ENCODE data around the gene HK1.

DNA sequence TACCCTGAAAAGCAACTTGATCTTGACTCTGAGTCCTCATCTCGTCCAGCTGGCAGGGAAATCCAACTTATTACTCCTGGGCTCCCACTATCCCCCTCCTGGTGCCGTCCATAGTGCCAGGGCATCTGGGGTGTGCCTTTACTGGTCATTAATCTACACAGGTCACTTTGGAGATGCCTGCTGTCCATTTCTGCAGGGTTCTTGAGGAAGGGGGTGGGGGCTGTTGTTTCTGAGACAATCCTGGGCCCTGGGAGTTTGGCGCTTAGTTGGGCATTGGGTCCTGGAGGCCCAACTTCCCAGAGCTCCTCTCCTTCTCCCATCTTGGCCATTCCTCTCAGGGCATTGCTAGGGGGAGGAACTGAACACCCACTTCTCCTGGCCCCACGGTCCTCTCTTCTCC, 144.4 kb downstream of the HK1 start:
- TF ChIP-seq, protein P1, sequence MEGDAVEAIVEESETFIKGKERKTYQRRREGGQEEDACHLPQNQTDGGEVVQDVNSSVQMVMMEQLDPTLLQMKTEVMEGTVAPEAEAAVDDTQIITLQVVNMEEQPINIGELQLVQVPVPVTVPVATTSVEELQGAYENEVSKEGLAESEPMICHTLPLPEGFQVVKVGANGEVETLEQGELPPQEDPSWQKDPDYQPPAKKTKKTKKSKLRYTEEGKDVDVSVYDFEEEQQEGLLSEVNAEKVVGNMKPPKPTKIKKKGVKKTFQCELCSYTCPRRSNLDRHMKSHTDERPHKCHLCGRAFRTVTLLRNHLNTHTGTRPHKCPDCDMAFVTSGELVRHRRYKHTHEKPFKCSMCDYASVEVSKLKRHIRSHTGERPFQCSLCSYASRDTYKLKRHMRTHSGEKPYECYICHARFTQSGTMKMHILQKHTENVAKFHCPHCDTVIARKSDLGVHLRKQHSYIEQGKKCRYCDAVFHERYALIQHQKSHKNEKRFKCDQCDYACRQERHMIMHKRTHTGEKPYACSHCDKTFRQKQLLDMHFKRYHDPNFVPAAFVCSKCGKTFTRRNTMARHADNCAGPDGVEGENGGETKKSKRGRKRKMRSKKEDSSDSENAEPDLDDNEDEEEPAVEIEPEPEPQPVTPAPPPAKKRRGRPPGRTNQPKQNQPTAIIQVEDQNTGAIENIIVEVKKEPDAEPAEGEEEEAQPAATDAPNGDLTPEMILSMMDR (IDR thresholded peaks at IDR 0.05): no peak
- no peak for TF ChIP-seq POLR2AphosphoS5 (IDR thresholded peaks at IDR 0.05)

Data from gastroesophageal sphincter (tissue), 3 donors.